ENCODE data around the gene PPP1CC.

The PPP1CC gene

GRCh38 chr12:110720516-110720915 is 22.2 kb downstream of the PPP1CC start:
- no peaks in the 10 kb centered on the region for H3K4me1 ChIP-seq (ENCODE audit: insufficient read depth, low read length)
- no peak overlapping the region for H3K27ac ChIP-seq (ENCODE audit: low read length)
- no peak overlapping the region for H3K4me3 ChIP-seq (ENCODE audit: low read length)
- peaks cover 83% of the 10 kb centered on the region for H3K36me3 ChIP-seq (ENCODE audit: insufficient read depth, low read depth, low read length)
- no peak overlapping the region for H3K9ac ChIP-seq (ENCODE audit: low read depth, low read length)
- H3K27me3 ChIP-seq (ENCODE audit: insufficient read depth, low read length), result no peaks in the 10 kb centered on the region
- no peaks in the 10 kb centered on the region for H3K9me3 ChIP-seq (ENCODE audit: insufficient read depth, low read depth, low read length)

DNA sequence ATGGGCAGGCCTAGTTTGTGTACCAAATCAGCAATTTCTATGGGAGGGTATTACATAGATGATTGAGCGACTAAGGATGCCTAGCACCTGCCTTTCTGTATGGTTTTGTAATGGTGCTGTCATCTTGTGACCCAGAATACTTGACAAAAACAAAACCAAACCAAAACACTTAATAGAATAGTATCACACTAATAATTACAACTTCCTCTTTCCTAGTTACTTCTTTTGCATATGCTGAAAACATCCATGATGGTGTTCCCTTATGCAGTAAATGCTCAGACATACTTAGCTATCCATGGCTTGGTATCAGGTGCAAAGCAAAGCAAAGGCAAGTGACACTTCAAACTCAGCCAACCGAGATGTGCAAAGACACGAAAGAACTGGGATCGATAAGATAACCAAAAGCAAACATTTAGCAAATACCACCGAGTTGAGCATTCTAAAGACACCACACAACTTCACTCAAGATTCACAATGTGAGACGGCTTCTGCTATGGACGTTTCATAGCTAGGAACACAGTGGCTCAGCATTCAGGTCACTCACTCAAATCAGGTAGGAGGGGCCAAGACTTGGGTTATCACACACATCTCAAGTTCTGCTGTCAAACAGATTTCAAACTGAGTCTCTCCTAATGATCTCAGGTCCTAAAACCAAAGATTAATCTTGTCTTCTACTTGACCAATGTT is 24.3 kb downstream of the PPP1CC start:
- Histone ChIP-seq H3K4me3 (ENCODE audit: low read length) (no peak overlapping the region), H3K27ac (ENCODE audit: low read length) (no peak overlapping the region), H3K4me1 (ENCODE audit: insufficient read depth, low read length) (no peaks in the 10 kb centered on the region)

GRCh38 chr12:110717037-110717436 is 25.7 kb downstream of the PPP1CC start:
- H3K36me3 ChIP-seq (ENCODE audit: insufficient read depth, low read depth, low read length), result peaks cover 48% of the 10 kb centered on the region
- no peak overlapping the region for H3K9ac ChIP-seq (ENCODE audit: low read depth, low read length)
- no peaks in the 10 kb centered on the region for H3K9me3 ChIP-seq (ENCODE audit: insufficient read depth, low read depth, low read length)
- no peak overlapping the region for H3K4me3 ChIP-seq (ENCODE audit: low read length)
- no peaks in the 10 kb centered on the region for H3K27me3 ChIP-seq (ENCODE audit: insufficient read depth, low read length)
- H3K4me1 ChIP-seq (ENCODE audit: insufficient read depth, low read length), result no peaks in the 10 kb centered on the region
- no peak overlapping the region for H3K27ac ChIP-seq (ENCODE audit: low read length)

More for the DNA sequence above, 24.3 kb downstream of the PPP1CC start:
- Histone ChIP-seq H3K9ac (ENCODE audit: low read depth, low read length) (no peak overlapping the region), H3K9me3 (ENCODE audit: insufficient read depth, low read depth, low read length) (no peaks in the 10 kb centered on the region), H3K36me3 (ENCODE audit: insufficient read depth, low read depth, low read length) (peaks cover 62% of the 10 kb centered on the region), H3K27me3 (ENCODE audit: insufficient read depth, low read length) (no peaks in the 10 kb centered on the region)

DNA sequence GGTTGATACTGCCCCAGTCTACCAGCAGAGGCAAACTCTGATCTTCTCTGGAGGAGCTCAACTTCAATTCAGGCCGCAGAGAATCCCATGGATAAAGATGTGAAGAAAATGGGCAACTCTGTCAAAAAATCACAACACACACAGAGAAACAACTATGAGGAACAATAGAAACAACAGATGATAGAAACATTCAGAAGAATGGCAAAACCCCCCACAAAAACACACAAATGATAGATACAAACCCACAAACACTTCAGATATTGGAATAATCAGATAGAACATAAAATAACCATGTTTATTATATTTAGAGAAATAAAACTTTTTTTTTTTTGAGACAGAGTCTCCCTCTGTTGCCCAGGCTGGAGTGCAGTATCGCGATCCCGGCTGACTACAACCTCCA is 33.8 kb downstream of the PPP1CC start:
- Histone ChIP-seq H3K9me3 (ENCODE audit: insufficient read depth, low read depth, low read length) (no peaks in the 10 kb centered on the region), H3K4me3 (ENCODE audit: low read length) (no peak overlapping the region), H3K4me1 (ENCODE audit: insufficient read depth, low read length) (no peaks in the 10 kb centered on the region), H3K27me3 (ENCODE audit: insufficient read depth, low read length) (no peaks in the 10 kb centered on the region), H3K36me3 (ENCODE audit: insufficient read depth, low read depth, low read length) (no peaks in the 10 kb centered on the region), H3K27ac (ENCODE audit: low read length) (no peak overlapping the region), H3K9ac (ENCODE audit: low read depth, low read length) (no peak overlapping the region)

GRCh38 chr12:110705309-110705708 is 37.4 kb downstream of the PPP1CC start:
- Histone ChIP-seq H3K4me1 (ENCODE audit: insufficient read depth, low read length) (no peaks in the 10 kb centered on the region), H3K4me3 (ENCODE audit: low read length) (no peak overlapping the region), H3K9me3 (ENCODE audit: insufficient read depth, low read depth, low read length) (no peaks in the 10 kb centered on the region), H3K9ac (ENCODE audit: low read depth, low read length) (no peak overlapping the region), H3K36me3 (ENCODE audit: insufficient read depth, low read depth, low read length) (no peaks in the 10 kb centered on the region), H3K27me3 (ENCODE audit: insufficient read depth, low read length) (no peaks in the 10 kb centered on the region), H3K27ac (ENCODE audit: low read length) (no peak overlapping the region)

- no peak overlapping the region for H3K27ac ChIP-seq (ENCODE audit: low read length)
- no peaks in the 10 kb centered on the region for H3K9me3 ChIP-seq (ENCODE audit: insufficient read depth, low read depth, low read length)
- no peaks in the 10 kb centered on the region for H3K36me3 ChIP-seq (ENCODE audit: insufficient read depth, low read depth, low read length)
- no peak overlapping the region for H3K9ac ChIP-seq (ENCODE audit: low read depth, low read length)
- no peaks in the 10 kb centered on the region for H3K27me3 ChIP-seq (ENCODE audit: insufficient read depth, low read length)
- H3K4me1 ChIP-seq (ENCODE audit: insufficient read depth, low read length), result no peaks in the 10 kb centered on the region
- no peak overlapping the region for H3K4me3 ChIP-seq (ENCODE audit: low read length)
Observed at GRCh38 chr12:110704750-110705149, 37.9 kb downstream of the PPP1CC start.

GRCh38 chr12:110704231-110704630 is 38.5 kb downstream of the PPP1CC start:
- Histone ChIP-seq H3K9ac (ENCODE audit: low read depth, low read length) (no peak overlapping the region), H3K27me3 (ENCODE audit: insufficient read depth, low read length) (no peaks in the 10 kb centered on the region), H3K36me3 (ENCODE audit: insufficient read depth, low read depth, low read length) (no peaks in the 10 kb centered on the region), H3K27ac (ENCODE audit: low read length) (no peak overlapping the region), H3K4me1 (ENCODE audit: insufficient read depth, low read length) (no peaks in the 10 kb centered on the region), H3K9me3 (ENCODE audit: insufficient read depth, low read depth, low read length) (no peaks in the 10 kb centered on the region), H3K4me3 (ENCODE audit: low read length) (no peak overlapping the region)

GRCh38 chr12:110702081-110702480 is 40.6 kb downstream of the PPP1CC start:
- Histone ChIP-seq H3K9me3 (ENCODE audit: insufficient read depth, low read depth, low read length) (no peaks in the 10 kb centered on the region), H3K27ac (ENCODE audit: low read length) (no peak overlapping the region), H3K9ac (ENCODE audit: low read depth, low read length) (no peak overlapping the region), H3K36me3 (ENCODE audit: insufficient read depth, low read depth, low read length) (no peaks in the 10 kb centered on the region), H3K27me3 (ENCODE audit: insufficient read depth, low read length) (no peaks in the 10 kb centered on the region), H3K4me1 (ENCODE audit: insufficient read depth, low read length) (no peaks in the 10 kb centered on the region), H3K4me3 (ENCODE audit: low read length) (no peak overlapping the region)

DNA sequence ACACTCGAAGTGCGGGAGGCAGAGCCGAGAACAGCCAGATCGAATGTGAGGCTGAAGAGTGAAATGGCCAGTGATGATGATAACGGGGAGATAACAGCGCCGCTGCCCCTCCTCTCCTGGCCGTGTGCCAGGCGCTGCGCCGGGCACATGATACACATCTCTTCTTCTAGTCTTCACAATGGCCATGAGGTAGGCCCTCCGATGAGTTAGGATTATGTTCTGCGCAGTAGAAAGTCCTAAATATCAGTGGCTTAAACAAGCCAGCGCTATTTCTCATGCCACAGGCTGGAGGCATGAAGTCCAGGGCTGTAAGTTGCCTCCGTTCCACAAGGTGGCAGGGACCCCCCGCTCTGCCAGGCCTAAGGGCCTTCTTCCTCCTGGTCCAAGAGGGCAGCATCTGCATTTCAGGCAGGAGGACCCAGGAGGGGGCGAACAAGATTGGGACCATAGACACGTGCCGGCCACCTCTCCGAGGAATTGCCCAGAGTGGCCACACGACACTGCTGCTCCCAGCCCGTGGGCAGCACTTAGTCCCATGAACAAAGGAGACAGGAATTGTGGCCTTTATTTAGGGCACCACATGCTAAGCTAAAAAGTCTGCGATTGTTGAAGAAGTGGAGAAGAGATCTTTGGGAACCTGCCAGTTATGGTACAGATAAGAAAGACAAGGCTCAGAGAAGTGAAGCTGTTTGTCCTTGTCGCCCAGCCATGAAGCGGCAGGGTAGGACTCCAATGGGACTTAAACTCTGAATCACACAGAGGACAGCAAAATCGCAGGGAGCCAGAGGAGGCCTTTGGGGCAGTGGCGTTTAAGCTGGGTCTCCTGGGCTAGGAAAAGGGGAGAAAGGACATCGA is 42.9 kb downstream of the PPP1CC start:
- no peaks in the 10 kb centered on the region for H3K27me3 ChIP-seq (ENCODE audit: insufficient read depth, low read length)
- H3K4me3 ChIP-seq (ENCODE audit: low read length), result no peak overlapping the region
- H3K27ac ChIP-seq (ENCODE audit: low read length), result no peak overlapping the region
- H3K9ac ChIP-seq (ENCODE audit: low read depth, low read length), result no peak overlapping the region
- H3K36me3 ChIP-seq (ENCODE audit: insufficient read depth, low read depth, low read length), result no peaks in the 10 kb centered on the region
- no peaks in the 10 kb centered on the region for H3K4me1 ChIP-seq (ENCODE audit: insufficient read depth, low read length)
- H3K9me3 ChIP-seq (ENCODE audit: insufficient read depth, low read depth, low read length), result no peaks in the 10 kb centered on the region

DNA sequence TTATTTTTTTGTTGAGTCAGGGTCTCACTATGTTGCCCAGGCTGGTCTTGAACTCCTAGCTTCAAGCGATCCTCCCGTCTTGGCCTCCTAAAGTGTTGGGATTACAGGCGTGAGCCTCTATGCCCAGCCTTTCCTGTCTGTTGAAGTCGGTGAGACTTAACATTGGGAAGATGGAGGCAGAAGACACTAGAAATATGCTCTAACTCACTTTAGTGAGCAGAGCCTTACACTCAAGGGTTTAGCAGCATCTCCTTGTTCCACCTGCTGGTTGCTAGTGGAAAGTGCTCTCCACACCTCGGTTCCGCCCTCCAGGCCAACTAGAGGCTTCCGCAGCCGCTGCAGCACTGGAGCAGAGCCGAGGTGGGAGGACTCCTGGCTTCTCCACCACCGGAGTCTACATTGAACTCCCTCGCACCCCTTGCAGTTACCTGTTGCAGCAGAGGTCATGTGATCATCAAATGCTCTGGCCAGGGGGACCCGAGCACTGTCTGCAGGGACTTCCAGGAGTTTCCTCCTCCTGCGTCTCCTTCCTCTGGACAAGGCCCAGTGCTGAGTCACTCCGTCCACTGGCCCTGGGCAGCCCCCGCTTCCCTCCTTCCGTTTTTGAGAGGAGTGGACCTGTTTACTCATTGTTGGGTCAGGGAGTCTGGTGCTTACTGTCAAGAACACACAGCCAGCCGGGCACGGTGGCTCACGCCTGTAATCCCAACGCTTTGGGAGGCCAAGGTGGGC is 44.4 kb downstream of the PPP1CC start:
- Histone ChIP-seq H3K4me3 (ENCODE audit: low read length) (no peak overlapping the region), H3K9ac (ENCODE audit: low read depth, low read length) (no peak overlapping the region; the same call in 1 of the 2 replicates)

DNA sequence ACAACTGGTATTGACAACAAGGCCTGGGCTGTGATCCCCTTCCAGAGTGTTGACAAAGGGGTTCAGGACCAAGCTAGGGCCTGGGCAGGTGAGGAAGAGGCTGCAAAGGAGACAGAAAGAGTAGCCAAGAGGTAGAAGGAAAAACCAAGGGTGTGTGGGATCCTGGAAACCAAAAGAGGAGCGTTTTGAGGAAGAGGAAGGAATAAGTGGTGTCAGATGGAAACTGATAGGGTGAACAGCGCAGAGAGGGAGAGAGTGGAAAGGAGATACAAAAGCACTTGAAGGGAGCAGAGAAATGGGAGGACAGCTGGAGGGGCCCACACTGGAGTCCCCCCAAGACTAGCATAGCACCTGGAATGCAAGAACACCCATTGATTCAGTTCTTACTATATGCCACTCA is 45.5 kb downstream of the PPP1CC start:
- Histone ChIP-seq H3K27me3 (ENCODE audit: insufficient read depth, low read length) (no peaks in the 10 kb centered on the region), H3K9ac (ENCODE audit: low read depth, low read length) (no peak overlapping the region), H3K9me3 (ENCODE audit: insufficient read depth, low read depth, low read length) (no peaks in the 10 kb centered on the region), H3K4me3 (ENCODE audit: low read length) (no peak overlapping the region), H3K27ac (ENCODE audit: low read length) (no peak overlapping the region), H3K4me1 (ENCODE audit: insufficient read depth, low read length) (no peaks in the 10 kb centered on the region), H3K36me3 (ENCODE audit: insufficient read depth, low read depth, low read length) (no peaks in the 10 kb centered on the region)

More for the DNA sequence above, 44.4 kb downstream of the PPP1CC start:
- H3K4me1 ChIP-seq (ENCODE audit: insufficient read depth, low read length), result no peaks in the 10 kb centered on the region
- no peak overlapping the region for H3K27ac ChIP-seq (ENCODE audit: low read length)
- H3K9me3 ChIP-seq (ENCODE audit: insufficient read depth, low read depth, low read length), result no peaks in the 10 kb centered on the region
- no peaks in the 10 kb centered on the region for H3K27me3 ChIP-seq (ENCODE audit: insufficient read depth, low read length)
- H3K36me3 ChIP-seq (ENCODE audit: insufficient read depth, low read depth, low read length), result no peaks in the 10 kb centered on the region

All from iPS-20b (cell line).